Kidney (tissue), 14 donors: ENCODE measurements around the gene GIMAP1. TPM values are rescaled to one million over a fixed set of nuclear protein-coding genes. Genes with fewer than 3 reads are reported as not detected.

Experiments used
- DNase-seq, 5 donors: peaks; one replicate each; pipeline ENCODE4 v3.0.0-alpha.2; 2013 to 2020
- FAIRE-seq: peaks from 2 replicates; lab custom pipeline; 2012; peaks lifted over from hg19 to GRCh38; lab: Jason Lieb, UNC
- H3K27ac ChIP-seq, 2 donors: one replicate each; pipeline ENCODE4 v1.7.0; 2013; ENCODE audit warnings: low read depth in 2 of 2, low read length in 2 of 2, inconsistent platforms in 1 of 2
- H3K27me3 ChIP-seq: one replicate; pipeline ENCODE4 v1.7.1; 2013; ENCODE audit warnings: low read length, inconsistent platforms; ENCODE audit not compliant: control insufficient read depth, insufficient read depth
- H3K36me3 ChIP-seq, 3 donors: one replicate each; pipeline versions ENCODE4 v1.7.0 to v1.7.1; 2013; ENCODE audit warnings: low read length in 3 of 3, control low read depth in 1 of 3, inconsistent platforms in 1 of 3; ENCODE audit not compliant: insufficient read depth in 3 of 3, control insufficient read depth in 2 of 3
- H3K4me1 ChIP-seq, 3 donors: one replicate each; pipeline versions ENCODE4 v1.7.0 to v1.7.1; 2013; ENCODE audit warnings: low read length in 3 of 3, inconsistent platforms in 1 of 3, low read depth in 1 of 3; ENCODE audit not compliant: control insufficient read depth in 2 of 3, insufficient read depth in 2 of 3
- H3K4me3 ChIP-seq, 3 donors: one replicate each; pipeline versions ENCODE4 v1.7.0 to v1.8.1; 2013; ENCODE audit warnings: low read length in 3 of 3, control low read depth in 1 of 3, inconsistent platforms in 1 of 3
- H3K9ac ChIP-seq, 3 donors: one replicate each; pipeline versions ENCODE4 v1.7.0 to v1.7.1; 2013; ENCODE audit warnings: low read length in 3 of 3, control low read depth in 1 of 3, inconsistent platforms in 1 of 3
- H3K9me3 ChIP-seq, 3 donors: one replicate each; pipeline versions ENCODE4 v1.7.0 to v1.7.1; 2013; ENCODE audit warnings: low read length in 3 of 3, control low read depth in 1 of 3, inconsistent platforms in 1 of 3; ENCODE audit not compliant: control insufficient read depth in 2 of 3, insufficient read depth in 1 of 3
- CTCF ChIP-seq: IDR thresholded peaks from 3 replicates; pipeline ENCODE4 v1.5.1; 2012; ENCODE audit warnings: mild to moderate bottlenecking, moderate library complexity, borderline replicate concordance; ENCODE audit not compliant: insufficient read depth; ENCODE audit errors: extremely low read depth
- intact Hi-C: fragments of 100-400 bp; cut with DNase I; formaldehyde crosslinking; loops from one replicate; pipeline ENCODE4 v1.11.1; 2022
- polyA plus RNA-seq: library from polyadenylated mRNA; stranded (reverse); fragments of 350-450 nt; fragmentation: Illumina TruSeq; extraction: RNeasy Lipid Tissue Mini Kit (QIAGEN cat#74804); gene quantifications from one replicate; pipeline ENCODE4 v1.2.3, GENCODE V29; 2014; ENCODE audit warnings: low read depth, low replicate concordance; ENCODE audit not compliant: insufficient read depth
- total RNA-seq: library from RNA; stranded (reverse); fragmentation: NEBNext Ultra II Directional; extraction: Animal tissue kit (Norgen Biotek cat#: 25700); gene quantifications from one replicate; pipeline ENCODE4 v1.2.1, GENCODE V29; 2021
- donor health status: control.
- donor health status: control.
- donor health status: control.
- donor health status: control.
- donor health status: control.
- donor health status: DM: yes; HTN: yes; CAD: no.
- donor health status: Normal renal cell carcinoma (clear cell type).

GIMAP1 gene
- total and polyA plus RNA-seq, 2 donors from 2014 or later = 6.4 to 10.2 TPM

- DNase-seq = no peak
- intact Hi-C loops = no loop called here
These were observed 17.8 kb downstream of the GIMAP1 start for GRCh38 chr7:150734254-150734653.

GRCh38 chr7:150735596-150736358 lies 19.4 kb downstream of the GIMAP1 start:
- Histone ChIP-seq H3K27me3 (no peaks in the 10 kb centered on the region), H3K36me3 (no peaks in the 10 kb centered on the region), H3K4me3 (no peak overlapping the region), H3K4me1 (no peaks in the 10 kb centered on the region), H3K9me3 (no peaks in the 10 kb centered on the region), H3K27ac (peak overlapping the region in 1 of 2 donors; percentile 6), H3K9ac (no peak overlapping the region)
- FAIRE-seq = no peak
- no peak for DNase-seq
- no peak for TF ChIP-seq CTCF
- intact Hi-C loops = no loop called here

More at GRCh38 chr7:150734254-150734653, 17.8 kb downstream of the GIMAP1 start:
- Histone ChIP-seq H3K9ac (no peak overlapping the region), H3K27me3 (no peaks in the 10 kb centered on the region), H3K27ac (no peak overlapping the region), H3K4me3 (no peak overlapping the region), H3K4me1 (no peaks in the 10 kb centered on the region), H3K9me3 (no peaks in the 10 kb centered on the region), H3K36me3 (no peaks in the 10 kb centered on the region)
- TF ChIP-seq CTCF = no peak
- FAIRE-seq = no peak

- Histone ChIP-seq H3K27ac (peak overlapping the region; percentile 6 to 86), H3K27me3 (no peaks in the 10 kb centered on the region), H3K9me3 (no peaks in the 10 kb centered on the region), H3K4me3 (peak overlapping the region in 2 of 3 donors; percentile 67 to 85), H3K36me3 (peaks cover 0 to 2% (median 0%) of the 10 kb centered on the region in 3 donors), H3K4me1 (peaks cover 0 to 2% (median 0%) of the 10 kb centered on the region in 3 donors), H3K9ac (no peak overlapping the region)
- no peak for DNase-seq
- no peak for FAIRE-seq
- intact Hi-C loops = no loop called here
- no peak for TF ChIP-seq CTCF
These were observed 20.5 kb downstream of the GIMAP1 start for GRCh38 chr7:150736864-150737263.
